GM19239 (cell line): Measurements from ENCODE around the gene TIMP4.

ENCODE experiments used
- DNase-seq: peaks from one replicate; pipeline ENCODE4 v3.0.0; 2011; ENCODE audit warnings: low spot score; ENCODE audit not compliant: insufficient read length
- FAIRE-seq: peaks from 2 replicates; lab custom pipeline; 2011; peaks lifted over from hg19 to GRCh38; lab: Jason Lieb, UNC

The TIMP4 gene

GRCh38 chr3:12154151-12154550 lies 4.6 kb downstream of the TIMP4 start:
- FAIRE-seq (no peak), DNase-seq (no peak)

GRCh38 chr3:12150112-12150511 lies 8.6 kb downstream of the TIMP4 start:
- FAIRE-seq: no peak
- DNase-seq: no peak

GRCh38 chr3:12149029-12149428 lies 9.7 kb downstream of the TIMP4 start:
- FAIRE-seq (no peak), DNase-seq (no peak)

- FAIRE-seq (no peak), DNase-seq (no peak)
Measured at GRCh38 chr3:12148183-12148940, 10.3 kb downstream of the TIMP4 start.

GRCh38 chr3:12147049-12147780 lies 11.5 kb downstream of the TIMP4 start:
- no peak for FAIRE-seq
- no peak for DNase-seq

GRCh38 chr3:12143949-12144504 lies 14.7 kb downstream of the TIMP4 start:
- FAIRE-seq (no peak), DNase-seq (no peak)

- FAIRE-seq: no peak
Measured at GRCh38 chr3:12142476-12142875, 16.2 kb downstream of the TIMP4 start.

GRCh38 chr3:12141350-12141749 lies 17.4 kb downstream of the TIMP4 start:
- DNase-seq: no peak
- no peak for FAIRE-seq

More at GRCh38 chr3:12142476-12142875, 16.2 kb downstream of the TIMP4 start:
- DNase-seq: no peak

GRCh38 chr3:12139111-12139511 lies 19.6 kb downstream of the TIMP4 start:
- FAIRE-seq (no peak), DNase-seq (no peak)

- FAIRE-seq (no peak), DNase-seq (no peak)
Measured at GRCh38 chr3:12138044-12138443, 20.7 kb downstream of the TIMP4 start.

- FAIRE-seq: no peak
- no peak for DNase-seq
Measured at GRCh38 chr3:12136371-12136770, 22.3 kb downstream of the TIMP4 start.

GRCh38 chr3:12135029-12135657 lies 23.6 kb downstream of the TIMP4 start:
- FAIRE-seq: peak; percentile 95
- DNase-seq: peak; percentile 28

- no peak for DNase-seq
- FAIRE-seq: no peak
Measured at GRCh38 chr3:12132881-12133280, 25.8 kb downstream of the TIMP4 start.

GRCh38 chr3:12131351-12132090 lies 27.2 kb downstream of the TIMP4 start:
- DNase-seq (no peak), FAIRE-seq (no peak)

- FAIRE-seq (no peak), DNase-seq (no peak)
Measured at GRCh38 chr3:12127391-12127790, 31.3 kb downstream of the TIMP4 start.

- no peak for DNase-seq
- no peak for FAIRE-seq
Measured at GRCh38 chr3:12125772-12126171, 32.9 kb downstream of the TIMP4 start.

- DNase-seq (no peak), FAIRE-seq (no peak)
Measured at GRCh38 chr3:12121466-12121865, 37.2 kb downstream of the TIMP4 start.

- DNase-seq: no peak
Measured at GRCh38 chr3:12120374-12121140, 38.2 kb downstream of the TIMP4 start.

GRCh38 chr3:12117473-12117872 lies 41.2 kb downstream of the TIMP4 start:
- no peak for FAIRE-seq
- no peak for DNase-seq

More at GRCh38 chr3:12120374-12121140, 38.2 kb downstream of the TIMP4 start:
- no peak for FAIRE-seq
